Inflammatory macrophage treated with lipopolysaccharide for 1 hour (primary cell): ENCODE results near the gene ARID3A.
"Not testable (repeated sequence)": the region's sequence is repeated elsewhere in the genome, so short reads cannot be mapped to it uniquely, and the experiment has no call there.

ENCODE experiments used
- DNase-seq, 2 donors: peaks; one replicate each; pipeline ENCODE4 v3.0.0-alpha.2; 2020 to 2022

ARID3A gene

GRCh38 chr19:948842-949496 is 23.1 kb downstream of the ARID3A start:
- no peak for DNase-seq

GRCh38 chr19:950352-951066 is 24.7 kb downstream of the ARID3A start:
- no peak for DNase-seq

GRCh38 chr19:952049-952679 is 26.3 kb downstream of the ARID3A start:
- no peak for DNase-seq

- no peak for DNase-seq
Observed at GRCh38 chr19:952680-953444, 27.0 kb downstream of the ARID3A start.

GRCh38 chr19:953445-954271 is 27.8 kb downstream of the ARID3A start:
- DNase-seq = no peak

- DNase-seq = no peak
Observed at GRCh38 chr19:954272-954671, 28.4 kb downstream of the ARID3A start.

GRCh38 chr19:954672-955494 is 29.0 kb downstream of the ARID3A start:
- DNase-seq = peak; percentile 11 to 39

- no peak for DNase-seq
Observed at GRCh38 chr19:955803-956765, 30.2 kb downstream of the ARID3A start.

GRCh38 chr19:956766-957440 is 31.1 kb downstream of the ARID3A start:
- no peak for DNase-seq

- DNase-seq = not testable (repeated sequence)
Observed at GRCh38 chr19:957578-957977, 31.7 kb downstream of the ARID3A start.

- peak in 1 of 2 donors; percentile 37 for DNase-seq
Observed at GRCh38 chr19:958967-959855, 33.4 kb downstream of the ARID3A start.

- no peak for DNase-seq
Observed at GRCh38 chr19:960020-960419, 34.2 kb downstream of the ARID3A start.

- no peak for DNase-seq
Observed at GRCh38 chr19:960601-960938, 34.7 kb downstream of the ARID3A start.

GRCh38 chr19:961866-962620 is 36.2 kb downstream of the ARID3A start:
- peak; percentile 38 to 47 for DNase-seq

- DNase-seq = no peak
Observed at GRCh38 chr19:962683-963400, 37.0 kb downstream of the ARID3A start.

- DNase-seq = no peak
Observed at GRCh38 chr19:963486-963951, 37.7 kb downstream of the ARID3A start.

- DNase-seq = no peak
Observed at GRCh38 chr19:964116-964520, 38.3 kb downstream of the ARID3A start.
